Measurements from ENCODE around the gene TPCN1. TPM values are rescaled to one million over a fixed set of nuclear protein-coding genes. Genes with fewer than 3 reads are reported as not detected.

Gene TPCN1
- total RNA-seq, 1 experiment from 2014 or later: 13.5 TPM

- Histone ChIP-seq H2BK120ac (ENCODE audit: low read depth, low read length, poor library complexity, severe bottlenecking) (no peak overlapping the region), H3K4me2 (ENCODE audit: insufficient read depth, insufficient read length, low read length) (no peak overlapping the region), H3K27ac (ENCODE audit: insufficient read length, low read depth, low read length) (no peak overlapping the region), H2AK5ac (ENCODE audit: insufficient read length, low read length) (no peak overlapping the region), H3K9me3 (ENCODE audit: control insufficient read depth, low read depth, low read length) (no peaks in the 10 kb centered on the region), H2BK15ac (ENCODE audit: low read depth, low read length) (no peak overlapping the region), H3K9ac (ENCODE audit: extremely low read depth, insufficient read length, low read length) (no peak overlapping the region), H2BK12ac (ENCODE audit: insufficient read length, low read depth, low read length) (no peak overlapping the region), H2AFZ (ENCODE audit: low read length) (no peak overlapping the region), H3K4ac (ENCODE audit: low read depth, low read length) (no peak overlapping the region), H3K23ac (ENCODE audit: insufficient read length, low read depth, low read length) (no peak overlapping the region), H3K56ac (ENCODE audit: insufficient read length, low read depth, low read length) (no peak overlapping the region), H3K27me3 (ENCODE audit: insufficient read depth, low read length) (no peaks in the 10 kb centered on the region), H4K5ac (ENCODE audit: insufficient read length, low read depth, low read length) (no peak overlapping the region), H3K79me1 (ENCODE audit: insufficient read depth, low read depth, low read length, poor library complexity, severe bottlenecking) (no peaks in the 10 kb centered on the region), H3K23me2 (ENCODE audit: insufficient read length, low read depth, low read length, poor library complexity, severe bottlenecking) (no peaks in the 10 kb centered on the region), H4K8ac (replicated peaks; ENCODE audit: insufficient read length, low read depth, low read length) (no peak overlapping the region), H3K79me2 (ENCODE audit: insufficient read depth, low read length) (no peaks in the 10 kb centered on the region), H4K20me1 (ENCODE audit: control insufficient read depth, insufficient read depth, insufficient read length) (no peaks in the 10 kb centered on the region), H3K4me1 (ENCODE audit: insufficient read depth, low read length) (no peaks in the 10 kb centered on the region), H2BK5ac (ENCODE audit: insufficient read length, low read length) (no peak overlapping the region), H3T11ph (ENCODE audit: low read length) (no peak overlapping the region), H4K91ac (ENCODE audit: insufficient read length, low read depth, low read length) (no peak overlapping the region), H2BK20ac (ENCODE audit: low read depth, low read length, poor library complexity, severe bottlenecking) (no peak overlapping the region), H3K14ac (ENCODE audit: insufficient read depth, low read length) (no peak overlapping the region), H3K18ac (ENCODE audit: insufficient read length, low read depth, low read length) (no peak overlapping the region)
- WGBS (ENCODE audit: extremely low coverage, insufficient read length, low lambda C conversion rate): no CpG with 5 or more reads among the region's 9 CpGs
- H3K9me3 Mint-ChIP-seq: peaks cover 4 to 7% of the 10 kb centered on the region in 2 experiments; a peak in 3 of 5 replicates
- peaks cover 3 to 5% of the 10 kb centered on the region in 2 experiments; a peak in 2 of 4 replicates for H3K4me1 Mint-ChIP-seq
- H3K27ac Mint-ChIP-seq: peak overlapping the region in 1 of 3 experiments; percentile 82; a peak in 3 of 7 replicates
- DNase-seq: peak; percentile 26
- no peaks in the 10 kb centered on the region for H3K27me3 Mint-ChIP-seq (ENCODE audit: low read depth)
- peaks cover 16 to 40% (median 24%) of the 10 kb centered on the region in 3 experiments for H3K36me3 Mint-ChIP-seq (ENCODE audit: insufficient read depth in 1 of 3, low read depth in 3 of 3)
- no peak overlapping the region for H3K4me3 Mint-ChIP-seq
- no peak for TF ChIP-seq CTCF (conservative IDR thresholded peaks at IDR 0.05)
Observed at GRCh38 chr12:113315358-113315757, 94.1 kb downstream of the TPCN1 start.

Data from H9 (cell line).